Measurements from ENCODE around the gene ATP5MG. TPM values are rescaled to one million over a fixed set of nuclear protein-coding genes. Genes with fewer than 3 reads are reported as not detected.
A peak's percentile ranks its signal among the peaks of the same experiment; 100 is the strongest.

ATP5MG gene
- total RNA-seq, 1 donor from 2014 or later, result 600 TPM

- intact Hi-C loops (cut with DNase I), result loop anchor here (2.0 kb wide), 1 partner anchor 37 kb away; the partner anchor contains the start of gene ATP5MG
- peak; percentile 76 for DNase-seq (ENCODE audit: low spot score)
Measured at GRCh38 chr11:118437208-118438125, 36.1 kb downstream of the ATP5MG start.

- peak; percentile 75 for DNase-seq (ENCODE audit: low spot score)
- intact Hi-C loops (cut with DNase I), result no loop called here
Measured at GRCh38 chr11:118438314-118438931, 37.0 kb downstream of the ATP5MG start.

GRCh38 chr11:118439646-118440045 lies 38.2 kb downstream of the ATP5MG start:
- DNase-seq (ENCODE audit: low spot score), result no peak
- intact Hi-C loops (cut with DNase I), result no loop called here

GRCh38 chr11:118441770-118442275 lies 40.4 kb downstream of the ATP5MG start:
- no peak for DNase-seq (ENCODE audit: low spot score)
- intact Hi-C loops (cut with DNase I), result no loop called here

- intact Hi-C loops (cut with DNase I), result no loop called here
- no peak for DNase-seq (ENCODE audit: low spot score)
Measured at GRCh38 chr11:118442301-118442700, 40.9 kb downstream of the ATP5MG start.

- intact Hi-C loops (cut with DNase I), result no loop called here
- DNase-seq (ENCODE audit: low spot score), result no peak
Measured at GRCh38 chr11:118442908-118443589, 41.6 kb downstream of the ATP5MG start.

- no peak for DNase-seq (ENCODE audit: low spot score)
- intact Hi-C loops (cut with DNase I), result no loop called here
Measured at GRCh38 chr11:118443590-118444218, 42.3 kb downstream of the ATP5MG start.

- intact Hi-C loops (cut with DNase I), result no loop called here
- no peak for DNase-seq (ENCODE audit: low spot score)
Measured at GRCh38 chr11:118447423-118447822, 46.0 kb downstream of the ATP5MG start.

GRCh38 chr11:118448294-118448693 lies 46.9 kb downstream of the ATP5MG start:
- no peak for DNase-seq (ENCODE audit: low spot score)
- intact Hi-C loops (cut with DNase I), result no loop called here

- DNase-seq (ENCODE audit: low spot score), result no peak
- intact Hi-C loops (cut with DNase I), result no loop called here
Measured at GRCh38 chr11:118449316-118449918, 48.0 kb downstream of the ATP5MG start.

GRCh38 chr11:118450451-118450850 lies 49.0 kb downstream of the ATP5MG start:
- intact Hi-C loops (cut with DNase I), result no loop called here
- no peak for DNase-seq (ENCODE audit: low spot score)

Other genes starting within 250 kb of the ATP5MG start
- 17.0 TPM for gene SCN4B, start 248.8 kb upstream of the ATP5MG start, total RNA-seq
- gene SCN2B, start 225.0 kb upstream of the ATP5MG start, total RNA-seq, result 20.0 TPM
- gene JAML, start 176.6 kb upstream of the ATP5MG start, total RNA-seq, result 5.4 TPM
- gene MPZL3, start 149.2 kb upstream of the ATP5MG start, total RNA-seq, result 3.8 TPM
- gene MPZL2, start 137.3 kb upstream of the ATP5MG start, total RNA-seq, result 24.2 TPM
- 0.48 TPM for gene CD3E, start 96.9 kb upstream of the ATP5MG start, total RNA-seq
- 0.62 TPM for gene CD3D, start 58.9 kb upstream of the ATP5MG start, total RNA-seq
- gene CD3G, start 57.3 kb upstream of the ATP5MG start, total RNA-seq, result 0.24 TPM
- gene UBE4A, start 42.0 kb upstream of the ATP5MG start, total RNA-seq, result 38.3 TPM
- gene KMT2A, start 34.9 kb downstream of the ATP5MG start, total RNA-seq, result 41.4 TPM
- 0.62 TPM for gene TTC36, start 125.9 kb downstream of the ATP5MG start, total RNA-seq
- 8.0 TPM for gene TMEM25, start 129.6 kb downstream of the ATP5MG start, total RNA-seq
- 24.0 TPM for gene IFT46, start 164.3 kb downstream of the ATP5MG start, total RNA-seq
- gene ARCN1, start 170.8 kb downstream of the ATP5MG start, total RNA-seq, result 118 TPM
- 155 TPM for gene PHLDB1, start 206.0 kb downstream of the ATP5MG start, total RNA-seq